ENCODE results near the gene GNAT1. TPM values are rescaled to one million over a fixed set of nuclear protein-coding genes. Genes with fewer than 3 reads are reported as not detected.

The GNAT1 gene
- total RNA-seq, 1 experiment from 2014 or later: not detected

DNA sequence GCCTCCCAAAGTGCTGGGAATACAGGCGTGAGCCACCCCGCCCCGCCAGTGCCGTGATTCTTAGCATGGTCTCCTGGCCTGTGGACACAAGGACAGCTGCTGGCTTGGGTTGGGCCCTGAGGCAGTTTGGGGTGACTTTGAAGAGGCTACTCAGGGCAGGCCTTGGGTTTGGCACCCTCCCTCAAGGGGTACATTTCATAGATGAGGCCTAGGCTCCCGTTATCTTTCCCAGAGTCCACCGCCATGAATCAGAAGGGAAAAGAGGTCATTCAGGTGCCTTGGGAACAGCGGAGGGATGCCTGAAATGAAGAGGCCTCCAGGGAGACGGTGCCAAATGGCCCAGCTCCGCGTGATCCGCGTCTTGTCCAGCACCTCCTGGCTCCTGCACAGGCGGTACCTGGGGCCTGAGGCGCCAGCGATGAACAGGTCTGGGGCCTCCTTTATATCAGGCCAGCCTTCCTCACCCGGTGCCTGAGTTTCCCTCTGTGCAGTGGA, 53.9 kb downstream of the GNAT1 start:
- no peak overlapping the region for H3K56ac ChIP-seq (ENCODE audit: insufficient read length, low read depth, low read length)
- H2BK5ac ChIP-seq (ENCODE audit: insufficient read length, low read length): no peak overlapping the region
- H3K79me2 ChIP-seq (ENCODE audit: insufficient read depth, low read length): peaks cover 28% of the 10 kb centered on the region; the same call in 1 of the 2 replicates
- no peak overlapping the region for H2AFZ ChIP-seq (ENCODE audit: low read length)
- no peak overlapping the region for H4K5ac ChIP-seq (ENCODE audit: insufficient read length, low read depth, low read length)
- H3K4me1 ChIP-seq (ENCODE audit: insufficient read depth, low read length): peaks cover 10% of the 10 kb centered on the region; the same call in 1 of the 2 replicates
- no peak overlapping the region for H2BK15ac ChIP-seq (ENCODE audit: low read depth, low read length)
- no peak overlapping the region for H2BK12ac ChIP-seq (ENCODE audit: insufficient read length, low read depth, low read length)
- WGBS (ENCODE audit: extremely low coverage, insufficient read length, low lambda C conversion rate): no CpG with 5 or more reads among the region's 16 CpGs
- H3K18ac ChIP-seq (ENCODE audit: insufficient read length, low read depth, low read length): peak overlapping the region; percentile 41
- H3T11ph ChIP-seq (ENCODE audit: low read length): no peak overlapping the region
- DNase-seq: no peak
- H3K14ac ChIP-seq (ENCODE audit: insufficient read depth, low read length): peak overlapping the region; percentile 75
- H3K23ac ChIP-seq (ENCODE audit: insufficient read length, low read depth, low read length): no peak overlapping the region
- H3K27me3 ChIP-seq (ENCODE audit: insufficient read depth, low read length): no peaks in the 10 kb centered on the region
- no peak overlapping the region for H3K9ac ChIP-seq (ENCODE audit: extremely low read depth, insufficient read length, low read length)
- H4K91ac ChIP-seq (ENCODE audit: insufficient read length, low read depth, low read length): no peak overlapping the region
- H3K4me1 Mint-ChIP-seq: peaks cover 58 to 71% of the 10 kb centered on the region in 2 experiments
- H2BK120ac ChIP-seq (ENCODE audit: low read depth, low read length, poor library complexity, severe bottlenecking): no peak overlapping the region
- peak overlapping the region; percentile 9 for H3K4me2 ChIP-seq (ENCODE audit: insufficient read depth, insufficient read length, low read length)
- peaks cover 3% of the 10 kb centered on the region for H4K20me1 ChIP-seq (ENCODE audit: control insufficient read depth, insufficient read depth, insufficient read length)
- H3K27me3 Mint-ChIP-seq (ENCODE audit: low read depth): no peaks in the 10 kb centered on the region
- peak overlapping the region; percentile 94; a peak in 6 of 7 replicates for H3K27ac Mint-ChIP-seq
- peaks cover 14% of the 10 kb centered on the region for H3K79me1 ChIP-seq (ENCODE audit: insufficient read depth, low read depth, low read length, poor library complexity, severe bottlenecking)
- H3K36me3 Mint-ChIP-seq (ENCODE audit: insufficient read depth in 1 of 3, low read depth in 3 of 3): peaks cover 6 to 25% (median 23%) of the 10 kb centered on the region in 3 experiments
- H2BK20ac ChIP-seq (ENCODE audit: low read depth, low read length, poor library complexity, severe bottlenecking): no peak overlapping the region
- no peak overlapping the region for H3K27ac ChIP-seq (ENCODE audit: insufficient read length, low read depth, low read length)
- TF ChIP-seq, protein P1, sequence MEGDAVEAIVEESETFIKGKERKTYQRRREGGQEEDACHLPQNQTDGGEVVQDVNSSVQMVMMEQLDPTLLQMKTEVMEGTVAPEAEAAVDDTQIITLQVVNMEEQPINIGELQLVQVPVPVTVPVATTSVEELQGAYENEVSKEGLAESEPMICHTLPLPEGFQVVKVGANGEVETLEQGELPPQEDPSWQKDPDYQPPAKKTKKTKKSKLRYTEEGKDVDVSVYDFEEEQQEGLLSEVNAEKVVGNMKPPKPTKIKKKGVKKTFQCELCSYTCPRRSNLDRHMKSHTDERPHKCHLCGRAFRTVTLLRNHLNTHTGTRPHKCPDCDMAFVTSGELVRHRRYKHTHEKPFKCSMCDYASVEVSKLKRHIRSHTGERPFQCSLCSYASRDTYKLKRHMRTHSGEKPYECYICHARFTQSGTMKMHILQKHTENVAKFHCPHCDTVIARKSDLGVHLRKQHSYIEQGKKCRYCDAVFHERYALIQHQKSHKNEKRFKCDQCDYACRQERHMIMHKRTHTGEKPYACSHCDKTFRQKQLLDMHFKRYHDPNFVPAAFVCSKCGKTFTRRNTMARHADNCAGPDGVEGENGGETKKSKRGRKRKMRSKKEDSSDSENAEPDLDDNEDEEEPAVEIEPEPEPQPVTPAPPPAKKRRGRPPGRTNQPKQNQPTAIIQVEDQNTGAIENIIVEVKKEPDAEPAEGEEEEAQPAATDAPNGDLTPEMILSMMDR (conservative IDR thresholded peaks at IDR 0.05): no peak
- H2AK5ac ChIP-seq (ENCODE audit: insufficient read length, low read length): no peak overlapping the region
- peaks cover 3% of the 10 kb centered on the region for H3K23me2 ChIP-seq (ENCODE audit: insufficient read length, low read depth, low read length, poor library complexity, severe bottlenecking)
- no peak overlapping the region for H4K8ac ChIP-seq (replicated peaks; ENCODE audit: insufficient read length, low read depth, low read length)
- H3K4ac ChIP-seq (ENCODE audit: low read depth, low read length): no peak overlapping the region
- H3K4me3 Mint-ChIP-seq: peak overlapping the region in 1 of 2 experiments; percentile 56; a peak in 1 of 5 replicates
- no peaks in the 10 kb centered on the region for H3K9me3 ChIP-seq (ENCODE audit: control insufficient read depth, low read depth, low read length)
- H3K9me3 Mint-ChIP-seq: no peaks in the 10 kb centered on the region
